Chondrocyte (in vitro differentiated cells): ENCODE results near the gene MYO16. TPM values are rescaled to one million over a fixed set of nuclear protein-coding genes. Genes with fewer than 3 reads are reported as not detected.

Experiments
- DNase-seq: peaks from one replicate; pipeline ENCODE4 v3.0.0; 2021; ENCODE audit warnings: mixed read lengths, low spot score
- H3K27ac Mint-ChIP-seq: one replicate; pipeline ENCODE4 v1.8.0; 2021; ENCODE audit warnings: mild to moderate bottlenecking, moderate library complexity, mixed read lengths; ENCODE audit not compliant: unreplicated experiment
- H3K27me3 Mint-ChIP-seq: 2 replicates; pipeline ENCODE4 v1.8.0; 2021; ENCODE audit warnings: low read depth, mixed read lengths
- H3K36me3 Mint-ChIP-seq: 2 replicates; pipeline ENCODE4 v1.8.0; 2021; ENCODE audit warnings: low read depth, mixed read lengths
- H3K4me1 Mint-ChIP-seq: 2 replicates; pipeline ENCODE4 v1.8.0; 2021; ENCODE audit warnings: low read depth, mild to moderate bottlenecking, mixed read lengths
- H3K4me3 Mint-ChIP-seq: one replicate; pipeline ENCODE4 v1.8.0; 2021; ENCODE audit warnings: mild to moderate bottlenecking, moderate library complexity, mixed read lengths; ENCODE audit not compliant: unreplicated experiment
- H3K9me3 Mint-ChIP-seq: 2 replicates; pipeline ENCODE4 v1.8.0; 2021; ENCODE audit warnings: low read depth, mixed read lengths
- total RNA-seq: library from RNA; stranded (reverse); gene quantifications from 3 replicates; pipeline ENCODE4 v1.2.1, GENCODE V29; 2021
- TF ChIP-seq, protein P1 (sequence below): fragments of 200-600 bp; sonication (generic); IDR thresholded peaks from 2 replicates; pipeline ENCODE4 v1.5.0; 2021; ENCODE audit warnings: antibody characterized with exemption, mild to moderate bottlenecking, moderate library complexity

MYO16 gene
- total RNA-seq, 1 donor from 2014 or later, result 0.12 TPM

DNA sequence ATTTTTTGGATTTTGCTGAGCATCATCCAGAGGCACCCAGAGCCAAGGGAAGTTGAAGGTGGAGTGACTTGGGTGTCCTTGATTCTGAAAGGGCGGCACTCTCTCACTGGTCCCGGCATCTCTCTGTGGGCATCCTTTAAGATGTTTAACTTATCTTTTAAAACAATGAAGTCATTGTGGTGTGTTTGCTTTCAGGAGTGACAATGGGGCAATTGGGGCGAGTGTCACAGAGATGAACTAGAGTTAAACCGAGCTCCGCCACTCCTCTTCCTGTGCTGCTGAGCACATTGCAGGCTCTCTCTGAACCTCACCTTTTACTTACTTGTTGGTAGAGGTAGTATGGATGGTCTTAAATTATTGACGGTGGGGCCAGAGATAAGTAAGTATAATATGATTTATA is 295.7 kb downstream of the MYO16 start:
- no peaks in the 10 kb centered on the region for H3K36me3 Mint-ChIP-seq

DNA sequence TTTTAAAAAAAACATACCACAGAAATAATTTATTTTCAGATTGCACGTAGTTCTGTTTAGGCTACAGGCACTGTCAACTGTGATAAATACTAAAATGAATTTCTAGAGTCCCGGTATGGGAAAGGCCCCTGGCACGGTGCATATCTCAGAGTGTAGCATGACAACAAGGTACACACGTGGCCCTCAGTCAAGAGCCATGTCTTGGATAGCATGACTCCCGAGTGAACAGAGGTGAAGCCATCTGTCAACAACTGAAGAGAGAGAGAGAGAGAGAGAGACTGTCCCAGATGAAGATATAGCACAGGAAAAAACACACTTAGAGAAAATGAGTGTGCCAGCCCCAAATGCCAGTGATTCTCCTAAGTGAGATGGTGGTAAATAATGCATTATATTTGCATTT is 297.5 kb downstream of the MYO16 start:
- DNase-seq, result no peak
- TF ChIP-seq, protein P1, sequence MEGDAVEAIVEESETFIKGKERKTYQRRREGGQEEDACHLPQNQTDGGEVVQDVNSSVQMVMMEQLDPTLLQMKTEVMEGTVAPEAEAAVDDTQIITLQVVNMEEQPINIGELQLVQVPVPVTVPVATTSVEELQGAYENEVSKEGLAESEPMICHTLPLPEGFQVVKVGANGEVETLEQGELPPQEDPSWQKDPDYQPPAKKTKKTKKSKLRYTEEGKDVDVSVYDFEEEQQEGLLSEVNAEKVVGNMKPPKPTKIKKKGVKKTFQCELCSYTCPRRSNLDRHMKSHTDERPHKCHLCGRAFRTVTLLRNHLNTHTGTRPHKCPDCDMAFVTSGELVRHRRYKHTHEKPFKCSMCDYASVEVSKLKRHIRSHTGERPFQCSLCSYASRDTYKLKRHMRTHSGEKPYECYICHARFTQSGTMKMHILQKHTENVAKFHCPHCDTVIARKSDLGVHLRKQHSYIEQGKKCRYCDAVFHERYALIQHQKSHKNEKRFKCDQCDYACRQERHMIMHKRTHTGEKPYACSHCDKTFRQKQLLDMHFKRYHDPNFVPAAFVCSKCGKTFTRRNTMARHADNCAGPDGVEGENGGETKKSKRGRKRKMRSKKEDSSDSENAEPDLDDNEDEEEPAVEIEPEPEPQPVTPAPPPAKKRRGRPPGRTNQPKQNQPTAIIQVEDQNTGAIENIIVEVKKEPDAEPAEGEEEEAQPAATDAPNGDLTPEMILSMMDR, result no peak
- no peak overlapping the region for H3K4me3 Mint-ChIP-seq
- no peaks in the 10 kb centered on the region for H3K27me3 Mint-ChIP-seq
- H3K36me3 Mint-ChIP-seq, result no peaks in the 10 kb centered on the region
- no peak overlapping the region for H3K27ac Mint-ChIP-seq
- peaks cover 9% of the 10 kb centered on the region for H3K4me1 Mint-ChIP-seq
- no peaks in the 10 kb centered on the region for H3K9me3 Mint-ChIP-seq

More for the DNA sequence above, 295.7 kb downstream of the MYO16 start:
- H3K4me1 Mint-ChIP-seq, result peaks cover 12% of the 10 kb centered on the region
- no peak overlapping the region for H3K4me3 Mint-ChIP-seq
- TF ChIP-seq, protein P1, result no peak
- DNase-seq, result no peak
- no peaks in the 10 kb centered on the region for H3K27me3 Mint-ChIP-seq
- H3K27ac Mint-ChIP-seq, result no peak overlapping the region
- no peaks in the 10 kb centered on the region for H3K9me3 Mint-ChIP-seq

DNA sequence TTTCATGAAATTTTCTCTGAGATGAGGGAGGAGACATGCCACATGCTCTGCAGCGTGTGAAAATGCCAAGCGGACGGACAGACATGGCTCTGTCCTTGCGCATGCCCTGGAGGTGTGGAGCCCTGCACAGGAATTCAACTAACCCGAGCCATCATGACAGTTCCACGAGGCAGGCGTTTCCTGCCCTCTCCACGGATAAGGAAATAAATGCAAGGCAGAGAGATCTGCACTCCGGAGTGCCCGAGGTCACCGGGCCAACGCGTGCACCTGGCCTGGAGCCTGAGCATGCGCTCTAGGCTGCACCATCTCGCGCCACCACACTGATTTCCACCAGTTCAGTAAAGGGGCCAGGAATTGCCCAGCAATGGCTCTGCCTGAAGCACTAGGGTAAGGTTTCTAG is 298.2 kb downstream of the MYO16 start:
- Mint-ChIP-seq H3K36me3 (no peaks in the 10 kb centered on the region), H3K27me3 (no peaks in the 10 kb centered on the region), H3K27ac (no peak overlapping the region), H3K9me3 (no peaks in the 10 kb centered on the region), H3K4me3 (no peak overlapping the region), H3K4me1 (peaks cover 7% of the 10 kb centered on the region)
- DNase-seq, result no peak
- TF ChIP-seq, protein P1, result no peak

DNA sequence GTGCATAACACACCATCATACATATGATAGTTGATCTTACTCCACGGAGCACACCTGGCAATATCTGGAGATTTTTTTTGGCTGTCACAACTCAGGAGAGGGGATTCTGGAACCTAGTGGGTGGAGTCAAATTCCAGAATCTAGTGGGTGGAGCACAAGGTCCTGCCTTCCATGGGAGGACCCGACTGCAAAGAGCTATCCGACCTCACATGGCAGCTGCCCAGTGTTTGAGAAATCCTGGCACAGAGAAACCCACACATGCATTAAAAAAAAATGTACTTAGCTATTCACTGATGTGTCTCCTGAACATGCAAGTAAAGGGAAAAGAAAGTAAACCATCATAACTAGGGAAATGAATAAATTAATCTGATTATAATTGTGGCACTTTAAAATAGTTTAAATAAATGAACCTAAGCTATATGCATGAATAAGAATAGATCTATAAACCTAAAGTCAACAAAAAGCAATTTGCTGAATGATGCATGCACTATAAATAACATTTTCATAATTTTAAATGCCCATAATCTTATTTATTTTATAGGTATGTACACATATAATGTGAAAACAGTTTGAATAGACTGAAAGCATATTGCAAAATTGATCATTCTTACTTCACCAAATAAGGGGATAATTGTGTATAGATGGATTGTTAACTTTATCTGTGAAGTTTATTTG is 300.3 kb downstream of the MYO16 start:
- Mint-ChIP-seq H3K27ac (no peak overlapping the region), H3K4me1 (peaks cover 7% of the 10 kb centered on the region), H3K9me3 (no peaks in the 10 kb centered on the region), H3K27me3 (no peaks in the 10 kb centered on the region), H3K4me3 (no peak overlapping the region), H3K36me3 (no peaks in the 10 kb centered on the region)
- no peak for DNase-seq
- TF ChIP-seq, protein P1, result no peak

DNA sequence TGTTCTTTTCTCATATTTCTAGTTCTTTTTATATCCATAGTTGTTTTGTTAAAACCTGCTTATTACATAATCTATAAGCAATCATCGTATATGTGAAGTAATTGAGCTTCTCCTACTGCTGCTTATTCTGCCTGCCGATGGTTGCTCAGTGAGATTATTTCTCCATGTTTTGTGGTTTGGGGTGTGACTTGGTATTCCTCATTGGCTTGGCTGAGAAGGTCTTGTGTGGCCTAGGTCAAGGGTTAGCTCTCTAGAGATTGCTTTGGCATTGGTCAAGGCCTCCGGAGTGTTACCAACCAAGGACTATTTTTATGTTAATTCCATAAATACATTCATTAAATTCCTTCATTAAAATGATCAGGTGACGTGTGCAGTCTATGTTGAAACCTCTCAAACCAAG is 302.8 kb downstream of the MYO16 start:
- DNase-seq, result no peak
- peaks cover 2% of the 10 kb centered on the region for H3K27me3 Mint-ChIP-seq
- H3K36me3 Mint-ChIP-seq, result no peaks in the 10 kb centered on the region
- no peak overlapping the region for H3K27ac Mint-ChIP-seq
- TF ChIP-seq, protein P1, result no peak
- H3K9me3 Mint-ChIP-seq, result peaks cover 1% of the 10 kb centered on the region
- no peak overlapping the region for H3K4me3 Mint-ChIP-seq
- no peaks in the 10 kb centered on the region for H3K4me1 Mint-ChIP-seq
